Activated T-helper 9 cell treated with anti-CD3 and anti-CD28 coated beads, Interleukin-2, amount 50 U/mL, for 16 hours (primary cell): ENCODE data around the gene RPSA.
"Not testable (repeated sequence)": the region's sequence is repeated elsewhere in the genome, so short reads cannot be mapped to it uniquely, and the experiment has no call there.

Source experiments
- DNase-seq: peaks from one replicate; pipeline ENCODE4 v3.0.0-alpha.2; 2020; ENCODE audit warnings: low read depth

RPSA gene

DNA sequence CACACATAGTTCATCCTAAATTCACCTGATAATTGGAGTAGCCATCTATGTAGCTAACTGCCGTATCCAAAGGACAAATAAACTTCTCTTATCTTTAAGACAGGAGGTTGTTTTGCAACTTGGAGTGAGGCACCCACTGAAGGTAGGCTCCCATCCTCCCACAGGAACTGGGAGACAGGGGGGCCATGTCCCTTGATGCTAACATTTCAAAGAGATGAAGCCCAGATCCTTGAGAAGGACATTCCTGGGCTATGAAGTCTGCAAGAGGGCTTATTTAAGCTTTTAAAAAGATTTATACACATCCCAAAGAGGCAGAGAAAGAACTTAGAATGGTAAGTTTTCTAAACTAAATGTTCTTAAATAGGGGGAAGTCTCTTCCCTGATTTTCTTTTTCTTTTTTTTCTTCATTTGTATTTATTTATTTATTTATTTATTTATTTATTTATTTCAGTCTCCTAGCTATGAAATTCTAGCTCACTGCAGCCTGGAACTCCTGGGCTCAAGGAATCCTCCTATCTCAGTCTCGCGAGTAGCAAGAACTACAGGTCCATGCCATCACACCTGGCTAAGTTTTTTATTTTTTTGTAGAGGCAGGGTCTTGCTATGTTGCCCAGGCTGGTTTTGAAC lies 48.2 kb downstream of the RPSA start:
- DNase-seq, result no peak

DNA sequence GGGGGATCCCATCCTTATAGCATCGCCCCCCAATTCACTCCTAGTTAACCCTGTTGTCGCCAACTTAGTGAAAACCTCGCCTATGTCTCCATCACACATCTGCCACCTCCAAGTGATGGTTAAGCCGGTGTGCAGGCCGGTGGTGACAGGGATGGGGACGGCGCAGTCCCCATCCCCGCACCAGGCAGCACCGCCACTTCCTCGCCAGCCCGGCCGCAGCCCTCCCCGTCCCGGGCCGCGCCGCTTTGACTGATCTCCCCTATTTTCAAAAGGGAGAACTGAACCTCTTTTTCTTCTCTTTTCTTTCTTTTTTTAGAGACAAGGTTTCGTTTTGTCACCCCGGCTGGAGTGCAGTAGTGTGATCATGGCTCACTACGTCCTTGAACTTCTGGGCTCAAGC lies 49.6 kb downstream of the RPSA start:
- DNase-seq, result no peak

GRCh38 chr3:39457361-39457760 lies 50.8 kb downstream of the RPSA start:
- no peak for DNase-seq

DNA sequence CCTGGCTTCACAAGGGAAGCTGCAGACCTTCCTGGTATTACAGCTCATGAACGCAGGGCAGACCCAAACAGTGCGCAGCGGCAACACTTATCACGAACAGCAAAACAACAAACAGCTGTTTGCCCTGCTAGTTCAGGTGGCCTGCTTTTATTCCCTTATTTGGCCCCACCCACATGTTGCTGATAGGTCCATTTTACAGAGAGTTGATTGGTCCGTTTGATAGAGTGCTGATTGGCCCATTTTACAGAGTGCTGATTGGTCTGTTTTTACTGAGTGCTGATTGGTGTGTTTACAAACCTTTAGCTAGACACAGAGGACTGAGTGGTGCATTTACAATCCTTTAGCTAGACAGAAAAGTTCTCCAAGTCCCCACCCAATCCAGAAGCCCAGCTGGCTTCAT lies 52.1 kb downstream of the RPSA start:
- DNase-seq, result not testable (repeated sequence)

DNA sequence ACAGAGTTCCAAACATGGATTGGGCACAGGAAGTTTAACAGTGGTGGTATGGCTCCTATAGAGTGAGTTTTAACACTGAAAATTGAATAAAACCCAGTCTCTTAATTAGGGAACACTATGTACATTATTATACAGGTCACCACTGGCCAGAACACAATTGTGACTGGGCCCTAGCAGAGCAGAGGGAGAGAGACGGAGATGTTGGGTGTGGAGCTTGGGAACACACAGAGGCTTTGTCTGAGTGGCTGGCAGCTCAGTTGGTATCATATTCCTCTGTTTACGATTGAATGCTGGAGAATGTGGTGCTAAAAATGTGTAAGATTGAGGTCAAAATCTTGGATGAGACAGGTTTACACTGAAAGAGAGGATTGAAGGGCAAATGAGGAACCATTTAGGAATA lies 54.2 kb downstream of the RPSA start:
- DNase-seq, result no peak
